NCI-H2081 treated with DMSO at 0.1 percent for 48 hours (cell line): ENCODE data around the gene TULP1.
"Not testable (repeated sequence)": the region's sequence is repeated elsewhere in the genome, so short reads cannot be mapped to it uniquely, and the experiment has no call there.

Experiments used
- DNase-seq: peaks from one replicate; lab custom pipeline; 2025; lab: John Stamatoyannopoulos, UW

TULP1 gene

GRCh38 chr6:35521235-35521634, 8.5 kb upstream of the TULP1 start:
- DNase-seq: no peak

GRCh38 chr6:35519313-35520015, 6.8 kb upstream of the TULP1 start:
- DNase-seq: no peak

GRCh38 chr6:35518566-35519312, 6.0 kb upstream of the TULP1 start:
- no peak for DNase-seq

GRCh38 chr6:35517978-35518377, 5.3 kb upstream of the TULP1 start:
- DNase-seq: not testable (repeated sequence)

DNA sequence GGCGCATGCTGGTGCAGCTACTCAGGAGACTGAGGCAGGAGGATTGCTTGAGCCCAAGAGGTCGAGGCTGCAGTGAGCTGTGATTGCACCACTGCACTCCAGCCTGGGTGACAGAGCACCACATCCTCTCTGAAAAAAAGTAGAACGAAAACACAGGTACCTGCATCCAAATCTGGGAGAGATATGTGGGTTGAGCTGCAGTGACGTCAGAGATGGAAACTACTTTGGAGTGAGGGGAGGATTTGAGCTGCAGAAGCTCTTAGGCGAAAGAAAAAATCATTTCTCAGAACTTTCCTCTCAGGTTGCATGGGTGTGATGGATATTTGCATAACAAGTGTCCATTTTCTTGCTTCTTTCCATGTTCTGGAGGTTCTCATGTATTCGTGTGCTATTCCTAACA, 4.0 kb upstream of the TULP1 start:
- DNase-seq: no peak

DNA sequence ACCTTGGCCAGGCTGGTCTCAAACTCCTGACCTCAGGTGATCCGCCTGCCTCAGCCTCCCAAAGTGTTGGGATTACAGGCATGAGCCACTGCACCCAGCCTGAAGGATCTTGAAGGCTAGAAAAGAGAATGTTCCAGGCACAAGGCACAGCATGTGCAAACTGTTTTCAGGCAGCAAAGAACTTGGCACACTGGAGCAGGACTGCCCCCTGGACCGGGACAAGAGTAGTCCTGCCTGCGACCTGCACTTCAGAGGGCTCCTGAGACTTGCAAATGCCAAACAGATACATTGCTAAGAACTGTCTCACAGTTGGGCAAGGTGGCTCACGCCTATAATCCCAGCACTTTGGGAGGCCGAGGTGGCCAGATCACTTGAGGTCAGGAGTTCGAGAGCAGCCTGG, 3.2 kb upstream of the TULP1 start:
- DNase-seq: not testable (repeated sequence)

GRCh38 chr6:35514587-35514986, 1.9 kb upstream of the TULP1 start:
- DNase-seq: no peak

- no peak for DNase-seq
Observed at GRCh38 chr6:35512006-35512405, 690 bp downstream of the TULP1 start.

- no peak for DNase-seq
Observed at GRCh38 chr6:35511562-35511941, 1.1 kb downstream of the TULP1 start.

DNA sequence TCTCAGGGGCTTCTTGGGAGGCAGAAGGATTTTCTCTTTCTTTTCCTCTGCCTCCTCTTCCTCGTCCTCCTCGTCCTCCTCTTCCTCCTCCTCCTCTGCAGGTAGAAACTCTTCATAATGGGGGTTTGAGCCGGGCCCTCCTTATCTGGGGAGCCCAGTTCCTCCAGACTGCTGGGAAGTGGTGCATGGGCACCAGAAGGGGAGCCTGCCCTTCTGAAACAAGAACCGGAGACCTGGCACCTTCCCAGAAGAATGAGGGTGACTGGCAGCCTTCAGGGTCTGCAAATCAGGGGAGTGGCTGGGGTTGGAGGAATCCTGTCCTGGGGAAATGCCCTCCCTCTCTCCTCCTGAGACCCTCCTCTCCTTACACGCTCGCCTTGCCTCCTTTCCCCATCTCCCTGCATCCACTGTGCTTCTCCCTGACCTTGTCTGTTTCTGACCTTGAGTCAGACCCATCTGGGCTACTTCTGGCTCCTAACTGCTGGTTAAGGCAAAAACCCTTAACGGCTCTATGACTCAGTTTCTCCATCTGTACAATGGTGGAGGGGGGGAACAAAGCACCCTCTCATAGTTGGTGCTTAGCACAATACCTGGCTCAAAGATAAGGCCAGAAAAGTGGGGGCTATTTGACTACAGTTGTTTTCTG, 1.7 kb downstream of the TULP1 start:
- no peak for DNase-seq

DNA sequence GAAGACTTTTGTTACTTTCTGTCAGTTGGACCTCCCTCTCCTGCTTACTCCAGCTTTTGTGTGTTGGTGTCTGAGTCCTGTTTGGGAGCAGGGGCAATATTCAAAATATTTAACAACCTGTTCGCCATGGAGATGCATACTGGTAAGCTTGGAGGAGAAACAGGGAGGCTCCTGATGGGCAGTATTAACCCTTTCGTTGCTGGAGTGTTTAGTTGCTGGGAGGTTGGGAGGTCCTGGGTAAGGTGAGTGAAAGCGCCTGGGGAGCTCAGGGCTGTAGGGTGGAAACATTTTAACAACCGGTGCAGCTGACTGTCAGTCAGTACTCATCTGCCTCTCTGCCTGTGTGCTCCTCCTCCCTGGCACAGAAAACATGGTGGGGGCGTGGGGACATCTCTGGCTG, 4.2 kb downstream of the TULP1 start:
- no peak for DNase-seq

GRCh38 chr6:35508027-35508426, 4.7 kb downstream of the TULP1 start:
- DNase-seq: no peak

DNA sequence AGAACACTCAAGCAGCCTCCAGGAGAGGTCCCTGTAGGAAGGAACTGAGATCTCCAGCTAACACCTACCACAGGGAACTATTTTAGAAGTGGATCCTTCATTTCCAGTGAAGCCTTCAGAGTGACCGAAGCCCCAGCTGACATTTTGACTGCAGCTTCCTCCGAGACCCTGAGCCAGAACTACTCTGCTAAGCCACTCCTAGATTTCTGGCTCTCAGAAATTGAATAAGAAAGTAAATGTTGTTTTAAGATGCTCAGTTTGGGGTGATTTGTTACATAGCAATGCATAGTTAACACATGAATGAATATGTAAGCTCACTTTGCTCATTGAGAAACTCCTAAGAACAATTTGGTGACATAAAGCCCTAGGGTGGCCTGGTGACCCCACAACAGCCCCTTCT, 5.5 kb downstream of the TULP1 start:
- DNase-seq: no peak

GRCh38 chr6:35506536-35506935, 6.2 kb downstream of the TULP1 start:
- no peak for DNase-seq

DNA sequence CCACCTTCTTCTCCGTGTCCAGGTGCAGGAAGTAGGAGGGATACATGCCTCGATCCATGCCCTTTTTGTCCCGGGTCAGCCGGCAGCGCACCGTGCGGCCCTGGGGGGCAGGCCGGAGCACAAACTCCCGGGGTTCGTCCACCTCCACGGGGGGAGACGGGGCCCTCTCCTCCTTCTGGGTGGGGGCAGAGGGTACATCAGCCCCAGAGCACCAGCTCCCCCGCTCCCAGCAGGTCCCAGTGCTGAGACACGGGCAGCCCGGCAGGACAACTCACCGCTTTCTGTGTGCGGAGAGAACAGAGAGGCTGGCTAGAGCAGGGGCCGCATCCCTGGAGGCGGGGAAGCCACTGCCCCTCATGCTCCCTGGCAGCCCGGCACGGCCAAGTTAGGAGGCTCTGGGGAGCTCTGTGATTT, 6.7 kb downstream of the TULP1 start:
- no peak for DNase-seq

GRCh38 chr6:35503534-35503933, 9.2 kb downstream of the TULP1 start:
- DNase-seq: no peak

GRCh38 chr6:35501784-35502183, 10.9 kb downstream of the TULP1 start:
- DNase-seq: no peak

- DNase-seq: no peak
Observed at GRCh38 chr6:35500782-35501181, 11.9 kb downstream of the TULP1 start.

DNA sequence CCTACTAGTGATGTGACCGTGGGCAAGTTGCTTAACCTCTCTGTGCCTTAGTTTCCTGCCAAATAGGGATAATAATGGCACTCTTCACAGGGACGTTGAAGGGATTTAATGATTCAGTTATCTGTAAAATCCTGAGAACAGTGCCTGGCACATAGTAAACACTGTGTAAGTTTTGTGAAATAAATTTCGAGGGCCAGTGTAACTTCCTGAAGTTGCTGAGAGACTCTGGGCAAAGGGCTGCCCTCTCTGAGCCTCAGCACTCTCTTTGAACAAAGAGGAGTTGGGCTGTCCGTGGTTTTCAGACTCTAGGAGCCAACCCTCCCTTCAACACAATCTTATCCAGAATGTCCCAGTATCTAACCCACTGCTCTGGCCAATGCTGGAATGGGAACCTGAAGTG, 13.3 kb downstream of the TULP1 start:
- no peak for DNase-seq

DNA sequence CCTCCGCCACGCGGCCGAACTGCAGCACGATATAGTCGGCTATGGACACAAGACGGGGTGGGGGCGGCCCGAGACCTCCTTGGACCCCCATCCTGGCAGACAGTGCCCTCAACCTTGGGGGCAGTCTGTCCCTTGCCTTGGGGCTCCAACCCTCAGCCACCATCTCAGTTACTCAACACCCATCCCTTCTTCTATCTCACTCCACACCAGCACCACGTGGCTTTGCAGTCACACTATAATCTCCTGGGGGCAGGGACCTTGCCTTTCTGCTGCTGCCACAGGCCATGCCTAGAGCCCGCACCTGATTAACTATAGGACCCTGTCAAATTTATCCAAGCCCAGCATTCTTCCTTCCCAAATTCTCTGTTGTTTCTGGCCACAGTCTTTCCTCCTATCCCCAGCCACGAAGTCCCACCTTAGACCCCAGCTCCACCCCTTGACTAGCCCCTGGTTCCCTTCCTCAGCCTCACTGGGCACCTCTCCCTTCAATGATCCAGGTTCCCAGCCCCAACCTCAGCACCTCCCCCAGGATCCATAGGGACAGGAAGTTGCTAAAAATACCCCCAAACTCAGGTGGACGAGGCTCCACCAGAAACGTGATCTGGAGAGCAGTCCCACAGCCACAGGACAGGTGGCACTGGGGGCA, 14.2 kb downstream of the TULP1 start:
- DNase-seq: no peak

GRCh38 chr6:35497571-35498421, 14.9 kb downstream of the TULP1 start:
- no peak for DNase-seq
